ENCODE results near the gene SLC30A3.

DNA sequence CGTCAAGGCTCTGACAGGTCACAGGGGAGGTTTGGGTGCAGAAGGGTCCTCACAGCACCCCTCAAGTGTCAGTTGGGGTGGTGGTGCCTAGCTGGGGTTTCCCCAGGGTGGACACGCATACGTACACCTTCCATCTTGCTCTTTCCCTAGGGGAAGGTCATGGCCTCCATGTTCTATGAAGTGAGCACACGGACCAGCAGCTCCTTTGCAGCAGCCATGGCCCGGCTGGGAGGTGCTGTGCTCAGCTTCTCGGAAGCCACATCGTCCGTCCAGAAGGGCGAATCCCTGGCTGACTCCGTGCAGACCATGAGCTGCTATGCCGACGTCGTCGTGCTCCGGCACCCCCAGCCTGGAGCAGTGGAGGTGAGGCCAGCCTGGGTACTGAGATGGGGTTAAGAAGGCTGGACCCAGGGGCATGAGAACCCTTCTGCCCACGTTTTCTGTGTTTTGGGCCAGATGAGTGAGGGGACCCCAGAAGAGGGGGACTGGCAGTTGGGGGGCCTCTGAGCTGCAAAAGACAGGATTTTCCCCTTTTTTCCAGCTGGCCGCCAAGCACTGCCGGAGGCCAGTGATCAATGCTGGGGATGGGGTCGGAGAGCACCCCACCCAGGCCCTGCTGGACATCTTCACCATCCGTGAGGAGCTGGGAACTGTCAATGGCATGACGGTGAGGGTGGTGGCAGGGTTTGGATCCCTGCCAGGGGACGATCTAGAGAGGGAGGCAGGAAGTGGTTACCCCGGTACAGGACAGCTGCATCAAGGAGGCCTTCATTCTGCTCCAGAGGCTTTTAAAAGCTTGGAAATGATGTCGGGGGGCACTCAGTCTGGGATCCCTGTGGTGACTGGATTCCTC is 20.9 kb downstream of the SLC30A3 start:
- TF ChIP-seq, protein P1, sequence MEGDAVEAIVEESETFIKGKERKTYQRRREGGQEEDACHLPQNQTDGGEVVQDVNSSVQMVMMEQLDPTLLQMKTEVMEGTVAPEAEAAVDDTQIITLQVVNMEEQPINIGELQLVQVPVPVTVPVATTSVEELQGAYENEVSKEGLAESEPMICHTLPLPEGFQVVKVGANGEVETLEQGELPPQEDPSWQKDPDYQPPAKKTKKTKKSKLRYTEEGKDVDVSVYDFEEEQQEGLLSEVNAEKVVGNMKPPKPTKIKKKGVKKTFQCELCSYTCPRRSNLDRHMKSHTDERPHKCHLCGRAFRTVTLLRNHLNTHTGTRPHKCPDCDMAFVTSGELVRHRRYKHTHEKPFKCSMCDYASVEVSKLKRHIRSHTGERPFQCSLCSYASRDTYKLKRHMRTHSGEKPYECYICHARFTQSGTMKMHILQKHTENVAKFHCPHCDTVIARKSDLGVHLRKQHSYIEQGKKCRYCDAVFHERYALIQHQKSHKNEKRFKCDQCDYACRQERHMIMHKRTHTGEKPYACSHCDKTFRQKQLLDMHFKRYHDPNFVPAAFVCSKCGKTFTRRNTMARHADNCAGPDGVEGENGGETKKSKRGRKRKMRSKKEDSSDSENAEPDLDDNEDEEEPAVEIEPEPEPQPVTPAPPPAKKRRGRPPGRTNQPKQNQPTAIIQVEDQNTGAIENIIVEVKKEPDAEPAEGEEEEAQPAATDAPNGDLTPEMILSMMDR (IDR thresholded peaks at IDR 0.05): no peak
- TF ChIP-seq POLR2A (IDR thresholded peaks at IDR 0.05): no peak

Measured in right lobe of liver (tissue), 4 donors.